UCSD-AML1 (cell line): Measurements from ENCODE around the gene ZAR1.

Experiments
- DNase-seq: peaks from one replicate; lab custom pipeline; 2025; ENCODE audit not compliant: unreplicated experiment; lab: John Stamatoyannopoulos, UW

Gene ZAR1

GRCh38 chr4:48489683-48490011 lies 405 bp upstream of the ZAR1 start:
- DNase-seq = no peak

- no peak for DNase-seq
These were observed 845 bp downstream of the ZAR1 start for GRCh38 chr4:48490680-48491513.

- no peak for DNase-seq
These were observed 1.6 kb downstream of the ZAR1 start for GRCh38 chr4:48491514-48492176.

DNA sequence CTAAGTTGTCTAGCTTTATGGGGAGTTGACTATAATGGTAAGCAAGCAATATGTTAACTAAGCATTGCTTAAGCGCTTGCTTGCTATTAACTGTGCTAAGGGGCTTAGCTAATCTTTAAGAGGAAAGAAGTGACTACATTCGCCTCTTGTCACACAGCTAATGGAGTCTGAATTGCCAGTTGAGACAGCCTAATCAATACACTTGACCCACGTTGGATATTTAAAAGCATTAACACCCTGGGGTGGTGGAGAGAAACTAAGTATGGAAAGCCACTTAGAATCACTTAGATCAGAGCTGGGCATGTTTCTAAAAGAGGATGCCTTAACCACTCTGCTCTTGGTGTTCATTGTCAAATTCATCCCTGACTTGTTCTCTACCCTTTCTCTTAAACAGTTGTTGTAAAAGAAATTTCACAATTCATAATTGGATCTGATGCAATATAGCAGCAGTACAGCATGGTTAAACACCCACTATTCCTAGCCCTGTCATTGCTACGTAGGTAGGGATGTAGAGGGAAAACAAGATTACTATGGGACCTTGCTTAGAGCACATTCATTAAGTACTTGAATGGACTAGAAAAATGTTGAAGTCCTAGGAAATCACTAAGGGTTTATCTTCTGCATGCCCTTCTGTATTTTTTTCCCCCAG lies 3.5 kb downstream of the ZAR1 start:
- DNase-seq = no peak

GRCh38 chr4:48495941-48496340 lies 5.9 kb downstream of the ZAR1 start:
- no peak for DNase-seq

GRCh38 chr4:48498895-48499294 lies 8.8 kb downstream of the ZAR1 start:
- no peak for DNase-seq

- no peak for DNase-seq
These were observed 9.6 kb downstream of the ZAR1 start for GRCh38 chr4:48499551-48500066.

DNA sequence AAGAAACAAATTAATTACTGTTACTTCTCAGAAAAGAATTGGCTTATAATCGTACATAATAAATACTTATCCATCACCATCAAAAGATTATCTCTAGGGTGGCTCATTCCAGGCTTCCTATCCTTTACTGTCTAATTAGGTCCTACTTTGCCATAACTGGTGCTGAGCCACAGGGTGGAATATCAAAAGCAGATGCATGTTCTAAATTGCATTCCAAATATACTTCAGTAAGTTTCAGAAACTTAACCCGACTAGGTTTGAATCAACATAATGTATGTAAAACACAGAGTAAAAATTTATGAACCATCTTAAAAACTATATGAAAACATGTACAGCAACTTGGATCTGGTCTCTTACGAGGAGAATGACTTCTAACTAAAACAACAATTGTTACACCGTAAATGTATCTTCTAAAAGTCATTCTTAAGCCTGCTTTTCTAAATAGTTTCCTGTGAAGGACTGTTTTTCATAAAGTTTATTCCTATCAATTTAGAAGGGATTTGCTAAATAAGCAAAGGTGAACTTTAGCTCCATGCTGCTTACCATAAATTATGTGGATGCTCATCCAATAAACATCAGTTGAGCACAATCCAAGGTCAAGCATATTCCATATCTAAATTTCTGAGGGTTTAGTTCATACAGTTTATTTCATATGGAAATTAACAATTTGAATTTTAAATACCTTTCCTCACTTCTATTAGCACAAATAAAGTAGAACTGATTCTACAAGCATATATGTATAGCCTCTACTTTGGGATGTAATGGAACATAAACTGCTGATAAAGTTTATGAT lies 13.4 kb downstream of the ZAR1 start:
- DNase-seq = no peak

DNA sequence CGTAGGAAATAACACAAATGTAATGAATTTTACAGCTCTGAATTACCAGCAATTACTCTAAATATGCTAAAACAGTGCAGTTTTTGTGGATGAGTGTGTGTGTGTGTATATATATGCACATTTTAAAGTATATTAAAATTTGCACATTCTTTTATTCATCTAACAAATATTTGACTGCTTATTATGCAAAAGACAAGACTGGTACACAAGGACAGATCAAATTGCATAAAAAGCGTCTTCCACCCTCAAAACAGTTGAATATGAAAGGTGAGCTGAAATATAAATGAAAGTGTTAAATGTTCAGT lies 13.9 kb downstream of the ZAR1 start:
- no peak for DNase-seq

- no peak for DNase-seq
These were observed 14.3 kb downstream of the ZAR1 start for GRCh38 chr4:48504352-48504751.

GRCh38 chr4:48506716-48507115 lies 16.7 kb downstream of the ZAR1 start:
- no peak for DNase-seq

- no peak for DNase-seq
These were observed 19.5 kb downstream of the ZAR1 start for GRCh38 chr4:48509543-48509942.

DNA sequence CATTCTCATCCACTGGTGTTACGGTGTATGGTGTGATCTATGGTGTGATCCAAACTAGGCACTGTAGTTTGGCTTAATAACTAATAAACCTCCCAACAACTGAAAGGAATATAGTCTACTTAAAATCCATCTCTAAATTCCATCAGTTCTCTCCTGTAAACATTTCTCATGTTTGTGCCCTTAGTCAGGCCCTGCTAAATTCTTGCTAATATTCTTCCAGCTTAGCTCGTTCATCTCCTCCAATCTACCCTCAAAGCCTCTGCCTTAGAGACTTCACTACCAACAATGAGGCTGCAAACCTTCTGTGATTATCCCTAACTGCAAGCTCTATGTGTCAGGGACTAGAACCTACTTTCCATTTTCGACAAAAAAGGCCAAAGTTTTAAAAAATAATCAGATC lies 28.1 kb downstream of the ZAR1 start:
- DNase-seq = no peak

DNA sequence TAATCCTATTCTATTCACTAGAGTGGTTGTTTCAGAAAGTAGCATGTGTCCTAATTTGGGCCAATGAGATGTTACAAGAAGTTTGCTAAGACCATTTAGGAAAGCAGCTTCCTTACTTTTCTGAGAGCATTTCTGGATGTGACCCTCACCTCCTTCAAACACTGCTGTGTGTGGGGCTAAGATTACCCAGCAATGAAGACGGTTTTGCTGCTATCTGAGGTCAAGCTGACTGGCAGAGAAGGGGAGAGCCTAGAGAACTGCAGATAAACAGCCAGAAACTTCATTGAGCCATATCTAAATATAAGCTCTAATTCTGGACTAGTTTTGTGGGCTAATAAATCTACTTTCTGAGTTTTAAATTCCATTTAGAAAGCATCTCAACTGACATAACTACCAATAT lies 36.4 kb downstream of the ZAR1 start:
- no peak for DNase-seq

DNA sequence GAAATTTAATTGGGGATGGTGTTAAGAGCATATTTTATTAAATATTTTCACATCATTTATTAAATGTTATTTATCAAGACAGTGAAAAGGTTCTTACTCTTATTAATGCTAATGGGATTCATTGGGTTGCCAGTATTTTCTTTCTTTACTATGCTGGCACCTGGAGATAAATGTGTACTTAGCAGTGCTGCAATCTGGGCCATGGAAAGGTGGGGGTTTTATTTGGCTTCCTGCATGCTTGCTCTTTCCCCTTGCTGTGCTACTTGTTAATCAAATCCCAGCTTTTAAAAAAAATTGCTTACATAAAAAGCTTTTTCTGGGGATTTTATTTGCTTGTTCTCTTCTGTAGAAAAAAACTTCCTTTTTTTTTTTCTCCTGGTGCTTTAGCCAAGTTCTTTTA lies 48.3 kb downstream of the ZAR1 start:
- DNase-seq = no peak

DNA sequence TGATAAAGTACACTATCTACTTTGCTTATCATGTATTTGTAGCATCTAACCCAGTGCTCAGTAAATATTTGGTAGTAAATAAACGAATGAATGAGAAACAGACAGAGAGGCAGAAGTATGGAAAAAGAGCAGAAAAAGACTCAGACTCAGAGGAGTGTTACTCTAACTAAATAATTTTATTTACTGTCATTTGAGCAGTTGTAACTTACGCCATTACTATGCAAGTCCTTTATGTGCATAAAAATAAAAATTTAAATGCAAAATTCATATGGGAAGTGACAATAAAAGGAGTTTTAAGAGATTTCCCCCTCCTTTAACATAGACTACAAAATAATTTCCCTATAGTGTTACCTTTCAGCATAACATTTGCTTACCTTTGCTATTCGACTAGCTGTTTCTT lies 49.5 kb downstream of the ZAR1 start:
- DNase-seq = no peak

- no peak for DNase-seq
These were observed 52.8 kb downstream of the ZAR1 start for GRCh38 chr4:48542888-48543287.

- no peak for DNase-seq
These were observed 53.7 kb downstream of the ZAR1 start for GRCh38 chr4:48543796-48544195.
